B cell (primary cell): Measurements from ENCODE around the gene SHB. TPM values are rescaled to one million over a fixed set of nuclear protein-coding genes. Genes with fewer than 3 reads are reported as not detected.

Source experiments
- ATAC-seq: fragments of 200-7000 bp; cut with Tn5 transposase; one replicate; pipeline ENCODE4 v1.10.0; 2021; ENCODE audit warnings: low read depth, mild to moderate bottlenecking, moderate number of reproducible peaks, moderate library complexity
- CTCF ChIA-PET: fragments of 350-600 bp; sonication (Branson Sonifier 250); formaldehyde crosslinking; loops from one replicate; lab custom pipeline; 2021; ENCODE audit warnings: antibody characterized with exemption, inconsistent platforms; lab: Charles Lee
- POLR2A ChIA-PET: fragments of 350-600 bp; sonication (Branson Sonifier 250); formaldehyde crosslinking; loops from one replicate; lab custom pipeline; 2021; ENCODE audit warnings: antibody characterized with exemption; lab: Charles Lee
- DNase-seq: peaks from one replicate; pipeline ENCODE4 v3.0.0; 2013
- H2AFZ ChIP-seq: 2 replicates; pipeline ENCODE4 v1.6.1; 2012; ENCODE audit warnings: mild to moderate bottlenecking, low read depth, low read length; ENCODE audit not compliant: insufficient read depth, poor library complexity, severe bottlenecking
- H3K27ac ChIP-seq, 2 donors: 1 replicate in 1 of 2; 2 replicates in 1 of 2; pipeline ENCODE4 v1.5.1; 2012 to 2013; ENCODE audit warnings: low read length in 2 of 2, mild to moderate bottlenecking in 2 of 2, moderate library complexity in 1 of 2
- H3K27me3 ChIP-seq, 4 experiments: fragments of 200-600 bp in 1 of 4; sonication (generic) in 1 of 4; replicated peaks in 1 of 4; 1 replicate in 2 of 4; 2 replicates in 2 of 4; pipeline versions ENCODE4 v1.6.1 to v1.7.0; 2013 to 2016; ENCODE audit warnings: low read length in 3 of 4, mild to moderate bottlenecking in 2 of 4, mixed read lengths in 1 of 4, moderate library complexity in 1 of 4; ENCODE audit not compliant: insufficient read depth in 4 of 4, control insufficient read depth in 3 of 4; ENCODE audit errors: control extremely low read depth in 1 of 4
- H3K36me3 ChIP-seq, 2 experiments: replicated peaks in 1 of 2; 1 replicate in 1 of 2; 2 replicates in 1 of 2; pipeline versions ENCODE4 v1.6.1 to v1.7.1; 2013; ENCODE audit warnings: low read length in 1 of 2; ENCODE audit not compliant: insufficient read depth in 2 of 2, control insufficient read depth in 1 of 2; ENCODE audit errors: control extremely low read depth in 1 of 2, extremely low read depth in 1 of 2
- H3K4me1 ChIP-seq, 2 donors: fragments of 200-600 bp in 1 of 2; sonication (generic) in 1 of 2; 1 replicate in 1 of 2; 2 replicates in 1 of 2; pipeline versions ENCODE4 v1.5.1 to v1.6.1; 2013 to 2017; ENCODE audit warnings: low read length in 2 of 2; ENCODE audit not compliant: control insufficient read depth in 2 of 2, insufficient read depth in 2 of 2
- H3K4me2 ChIP-seq: replicated peaks from 2 replicates; pipeline ENCODE3; 2012; ENCODE audit warnings: mild to moderate bottlenecking, low read depth, low read length; ENCODE audit not compliant: poor library complexity, severe bottlenecking
- H3K4me3 ChIP-seq, 5 experiments: fragments of 200-600 bp in 1 of 5; sonication (generic) in 1 of 5; 1 replicate in 3 of 5; 2 replicates in 2 of 5; pipeline versions ENCODE4 v1.5.1 to v1.7.0; 2011 to 2016; ENCODE audit warnings: low read length in 4 of 5, mild to moderate bottlenecking in 4 of 5, low read depth in 2 of 5, control low read depth in 1 of 5, moderate library complexity in 1 of 5; ENCODE audit not compliant: insufficient read depth in 1 of 5; ENCODE audit errors: control extremely low read depth in 1 of 5, extremely low read depth in 1 of 5
- H3K79me2 ChIP-seq: fragments of 200-600 bp; sonication (generic); one replicate; pipeline ENCODE4 v1.6.0; 2016; ENCODE audit warnings: low read length; ENCODE audit not compliant: control insufficient read depth, insufficient read depth
- H3K9ac ChIP-seq: fragments of 200-600 bp; sonication (generic); 2 replicates; pipeline ENCODE4 v1.6.1; 2017; ENCODE audit warnings: mild to moderate bottlenecking, low read length, moderate library complexity
- H3K9me3 ChIP-seq, 3 donors: one replicate each; pipeline versions ENCODE4 v1.6.1 to v1.7.1; 2013; ENCODE audit warnings: low read length in 2 of 3; ENCODE audit not compliant: control insufficient read depth in 2 of 3, insufficient read depth in 1 of 3; ENCODE audit errors: control extremely low read depth in 1 of 3
- H4K20me1 ChIP-seq: 2 replicates; pipeline ENCODE4 v1.6.0; 2012; ENCODE audit warnings: mild to moderate bottlenecking, low read length; ENCODE audit not compliant: insufficient read depth, control insufficient read depth, poor library complexity, severe bottlenecking
- H3K27ac Mint-ChIP-seq: one replicate; pipeline ENCODE4 v1.8.0; 2021; ENCODE audit warnings: mixed read lengths
- H3K27me3 Mint-ChIP-seq: one replicate; pipeline ENCODE4 v1.8.0; 2021; ENCODE audit warnings: mixed read lengths
- H3K4me1 Mint-ChIP-seq: one replicate; pipeline ENCODE4 v1.8.0; 2021; ENCODE audit warnings: mixed read lengths
- H3K4me3 Mint-ChIP-seq: one replicate; pipeline ENCODE4 v1.8.0; 2021; ENCODE audit warnings: mixed read lengths
- H3K9me3 Mint-ChIP-seq: one replicate; pipeline ENCODE4 v1.8.0; 2022; ENCODE audit warnings: mixed read lengths; ENCODE audit not compliant: insufficient read depth
- CTCF ChIP-seq: fragments of 200-600 bp; IDR thresholded peaks from one replicate; pipeline ENCODE4 v1.8.0; 2022; ENCODE audit warnings: antibody characterized with exemption, mild to moderate bottlenecking
- EZH2 ChIP-seq: IDR thresholded peaks from 2 replicates; pipeline ENCODE4 v1.6.1; 2012; ENCODE audit warnings: borderline replicate concordance, low read depth, mild to moderate bottlenecking, moderate library complexity, low read length; ENCODE audit not compliant: insufficient read depth, poor library complexity, severe bottlenecking
- WGBS: methylation state at CpG from one replicate; pipeline ENCODE4 v1.1.5; 2013; ENCODE audit warnings: missing lambda C conversion rate; ENCODE audit not compliant: insufficient coverage; 5-methylcytosine and 5-hydroxymethylcytosine counted together
- intact Hi-C: fragments of 100-400 bp; cut with micrococcal nuclease; formaldehyde crosslinking; loops from one replicate; pipeline ENCODE4 v1.10.0; 2022
- polyA plus RNA-seq: library from polyadenylated mRNA; depleted of rRNA; stranded (reverse); fragments of >200 nt; gene quantifications from 2 replicates; pipeline ENCODE4 v1.2.3, GENCODE V29; 2012
- total RNA-seq, 2 donors: library from RNA; stranded (reverse); fragments of 120-200 nt in 1 of 2; gene quantifications; 1 replicate in 1 of 2; 2 replicates in 1 of 2; pipeline versions ENCODE4 v1.2.3 to v1.2.4, GENCODE V29; 2013 to 2022

The SHB gene
- total and polyA plus RNA-seq, 2 donors (not counting 1 experiment from before 2014, with no cell fraction given), result 0.06 to 1.9 TPM

- H3K36me3 ChIP-seq, result no peaks in the 10 kb centered on the region
- no peak overlapping the region for H3K4me3 ChIP-seq
- H3K27me3 Mint-ChIP-seq, result peaks cover 9% of the 10 kb centered on the region
- H3K27ac ChIP-seq, result no peak overlapping the region
- H3K4me2 ChIP-seq, result no peak overlapping the region
- H2AFZ ChIP-seq, result no peak overlapping the region
- ChIA-PET POLR2A (no interaction called here), CTCF (no interaction called here)
- H3K4me3 Mint-ChIP-seq, result no peak overlapping the region
- H3K9me3 ChIP-seq, result no peaks in the 10 kb centered on the region
- no peaks in the 10 kb centered on the region for H3K4me1 ChIP-seq
- WGBS, result no CpG with 5 or more reads among the region's 2 CpGs
- no peaks in the 10 kb centered on the region for H3K4me1 Mint-ChIP-seq
- DNase-seq, result no peak
- ATAC-seq, result no peak
- no peak overlapping the region for H3K27ac Mint-ChIP-seq
- TF ChIP-seq EZH2, result no peak
- H3K9me3 Mint-ChIP-seq, result no peaks in the 10 kb centered on the region
- H3K27me3 ChIP-seq, result peaks cover 0 to 6% (median 0%) of the 10 kb centered on the region in 4 experiments
- H4K20me1 ChIP-seq, result no peaks in the 10 kb centered on the region
- H3K9ac ChIP-seq, result no peak overlapping the region
- intact Hi-C loops, result no loop called here
- no peaks in the 10 kb centered on the region for H3K79me2 ChIP-seq
These were observed 23.6 kb upstream of the SHB start for GRCh38 chr9:38092656-38093055.

- Histone ChIP-seq H3K27ac (no peak overlapping the region), H3K4me1 (no peaks in the 10 kb centered on the region), H3K36me3 (no peaks in the 10 kb centered on the region), H3K9ac (no peak overlapping the region), H3K9me3 (no peaks in the 10 kb centered on the region), H3K4me2 (no peak overlapping the region), H4K20me1 (no peaks in the 10 kb centered on the region), H3K79me2 (no peaks in the 10 kb centered on the region), H3K27me3 (peaks cover 0 to 6% (median 0%) of the 10 kb centered on the region in 4 experiments), H2AFZ (no peak overlapping the region), H3K4me3 (no peak overlapping the region)
- DNase-seq (no peak), ATAC-seq (no peak)
- peaks cover 11% of the 10 kb centered on the region for H3K27me3 Mint-ChIP-seq
- intact Hi-C loops, result no loop called here
- no peak overlapping the region for H3K4me3 Mint-ChIP-seq
- H3K4me1 Mint-ChIP-seq, result no peaks in the 10 kb centered on the region
- ChIA-PET CTCF (no interaction called here), POLR2A (no interaction called here)
- TF ChIP-seq CTCF (no peak), EZH2 (no peak)
- H3K27ac Mint-ChIP-seq, result no peak overlapping the region
- WGBS, result no CpG with 5 or more reads among the region's 5 CpGs
- no peaks in the 10 kb centered on the region for H3K9me3 Mint-ChIP-seq
These were observed 23.1 kb upstream of the SHB start for GRCh38 chr9:38092200-38092524.
